A549 treated with GW870086 at 1 μM for 4 hours (cell line): ENCODE results near the gene GSTM3. TPM values are rescaled to one million over a fixed set of nuclear protein-coding genes. Genes with fewer than 3 reads are reported as not detected.

ENCODE experiments used
- total RNA-seq: library from RNA; stranded (reverse); fragments of 200-300 nt; extraction: Qiagen RNA extraction; gene quantifications from 5 replicates; pipeline ENCODE4 v1.2.3, GENCODE V29; 2022; ENCODE audit warnings: low read depth

The GSTM3 gene
- 21.5 to 28.1 TPM (median 24.6 TPM) in 5 replicates for total RNA-seq

DNA sequence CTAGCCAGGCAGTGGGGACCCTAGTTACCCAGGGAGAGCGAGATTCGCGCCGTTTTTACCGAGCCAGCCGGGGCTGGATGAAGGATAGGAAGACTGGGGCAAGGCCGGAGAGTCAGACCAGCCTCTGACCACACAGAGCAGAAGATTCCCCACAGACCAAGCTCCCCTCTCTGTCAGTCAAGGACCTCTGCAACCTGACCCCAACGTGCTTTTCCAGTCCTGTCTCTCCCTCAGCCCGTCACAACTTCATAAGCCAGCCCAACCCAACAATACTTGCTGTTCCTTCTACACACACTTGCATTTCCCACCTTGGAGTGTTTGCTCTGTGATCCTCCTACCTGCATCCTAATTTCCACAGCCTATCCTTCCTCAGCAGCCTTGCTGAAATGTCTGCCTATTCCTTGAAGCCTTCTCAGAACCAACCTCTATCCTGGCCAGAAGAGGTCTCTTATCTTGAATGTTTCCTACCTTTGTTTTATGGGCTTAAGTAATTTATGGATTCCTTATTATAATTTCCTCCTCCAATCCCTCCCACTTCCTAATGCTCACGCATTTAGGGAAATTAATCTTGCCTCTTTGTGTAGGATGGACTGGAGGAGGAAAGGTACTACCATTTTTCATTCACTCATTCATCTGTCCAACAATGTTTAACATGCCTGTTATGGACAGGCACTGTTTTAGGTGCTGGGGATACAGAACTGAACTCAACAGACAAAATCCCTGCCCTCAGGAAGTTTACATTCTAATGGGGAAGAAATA, at the start of gene GSTM3:
Gene GSTM3 (minus strand): TSS at position 424 of the 759 bp plus-strand sequence. CDS start 751 bp downstream, outside the sequence.

GRCh38 chr1:109763646-109764415, 23.0 kb upstream of the GSTM3 start, which contains the start of gene EPS8L3:
Gene EPS8L3 (minus strand): TSS chr1:109763923. CDS start chr1:109761749, 2,174 bp downstream.

GRCh38 chr1:109711593-109712320, 29.1 kb downstream of the GSTM3 start, which contains the start of gene GSTM5:
Gene GSTM5 (plus strand): TSS chr1:109712251. CDS start chr1:109712313, 62 bp downstream.

DNA sequence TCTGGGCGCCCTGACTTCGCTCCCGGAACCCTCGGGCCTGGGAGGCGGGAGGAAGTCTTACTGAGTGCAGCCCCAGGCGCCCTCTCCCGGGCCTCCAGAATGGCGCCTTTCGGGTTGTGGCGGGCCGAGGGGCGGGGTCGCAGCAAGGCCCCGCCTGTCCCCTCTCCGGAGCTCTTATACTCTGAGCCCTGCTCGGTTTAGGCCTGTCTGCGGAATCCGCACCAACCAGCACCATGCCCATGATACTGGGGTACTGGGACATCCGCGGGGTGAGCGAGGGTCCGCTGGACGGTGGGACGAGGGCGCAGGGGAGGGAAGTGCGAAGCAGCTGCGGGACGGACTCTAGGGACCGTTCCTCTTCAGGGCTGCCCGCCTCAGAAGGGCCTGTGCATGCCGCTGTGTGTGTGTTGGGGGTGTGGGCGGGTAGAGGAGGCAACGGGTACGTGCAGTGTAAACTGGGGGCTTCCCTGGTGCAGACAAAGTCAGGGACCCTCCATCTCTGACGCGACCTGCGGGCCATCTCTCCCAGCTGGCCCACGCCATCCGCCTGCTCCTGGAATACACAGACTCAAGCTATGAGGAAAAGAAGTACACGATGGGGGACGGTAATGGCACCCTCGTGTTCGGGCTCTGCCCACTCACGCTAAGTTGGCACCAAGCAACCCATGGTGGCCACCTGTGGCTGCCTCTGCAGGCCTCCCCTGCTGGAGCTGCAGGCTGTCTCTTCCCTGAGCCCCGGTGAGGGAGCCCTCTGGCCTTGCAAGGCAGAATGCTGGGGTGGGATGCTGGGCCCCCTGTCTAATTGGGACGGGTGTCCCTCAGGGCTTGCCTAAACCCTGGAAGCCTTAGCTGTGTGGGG, 53.0 kb downstream of the GSTM3 start, which contains the start of gene GSTM1:
Gene GSTM1 (plus strand): TSS at position 177 of the 859 bp plus-strand sequence. CDS start 57 bp downstream, at position 234.

Other genes with a start within 250 kb of the GSTM3 start
- 4.0 to 5.1 TPM (median 4.4 TPM) in 5 replicates for gene CYB561D1, start 246.9 kb downstream of the GSTM3 start, total RNA-seq
- 1.1 to 1.4 TPM (median 1.2 TPM) in 5 replicates for gene AMIGO1, start 231.3 kb downstream of the GSTM3 start, total RNA-seq
- gene GPR61, start 201.2 kb downstream of the GSTM3 start, total RNA-seq: not detected in 5 replicates
- gene GNAI3, start 192.4 kb downstream of the GSTM3 start, total RNA-seq: 4.4 to 5.7 TPM (median 5.1 TPM) in 5 replicates
- gene GNAT2, start 121.4 kb downstream of the GSTM3 start, total RNA-seq: 0.14 to 0.26 TPM in 2 of 5 replicates, not detected in the others
- gene AMPD2, start 121.2 kb downstream of the GSTM3 start, total RNA-seq: 21.8 to 31.1 TPM (median 23.9 TPM) in 5 replicates
- gene GSTM4, start 84.9 kb downstream of the GSTM3 start, total RNA-seq: 7.6 to 9.8 TPM (median 8.7 TPM) in 5 replicates
- gene GSTM2, start 73.0 kb downstream of the GSTM3 start, total RNA-seq: 3.0 to 4.0 TPM (median 3.5 TPM) in 5 replicates
- gene GSTM1, start 53.2 kb downstream of the GSTM3 start, total RNA-seq: not detected in 5 replicates
- gene GSTM5, start 28.8 kb downstream of the GSTM3 start, total RNA-seq: not detected in 5 replicates
- 0.47 to 1.6 TPM (median 0.85 TPM) in 5 replicates for gene EPS8L3, start 22.9 kb upstream of the GSTM3 start, total RNA-seq
- 13.6 to 18.1 TPM (median 16.3 TPM) in 5 replicates for gene CSF1, start 169.8 kb upstream of the GSTM3 start, total RNA-seq
- 40.9 to 55.3 TPM (median 51.2 TPM) in 5 replicates for gene AHCYL1, start 243.7 kb upstream of the GSTM3 start, total RNA-seq